Gastroesophageal sphincter (tissue), 3 donors: ENCODE data around the gene DPEP2.
"Not testable (repeated sequence)": the region's sequence is repeated elsewhere in the genome, so short reads cannot be mapped to it uniquely, and the experiment has no call there.

Source experiments
- CTCF ChIP-seq, 4 experiments: fragments of 200-600 bp in 2 of 4; fragments of 450-650 bp in 2 of 4; sonication (generic) in 1 of 4; IDR thresholded peaks; one replicate each; pipeline ENCODE4 v1.5.1; 2017 to 2019; ENCODE audit warnings: antibody characterized with exemption in 4 of 4, mild to moderate bottlenecking in 2 of 4, moderate library complexity in 2 of 4
- POLR2A ChIP-seq, 2 donors: fragments of 450-650 bp; IDR thresholded peaks; one replicate each; pipeline ENCODE4 v1.6.1; 2017; ENCODE audit warnings: antibody characterized with exemption in 2 of 2, mild to moderate bottlenecking in 2 of 2, moderate library complexity in 1 of 2
- POLR2AphosphoS5 ChIP-seq: sonication (generic); formaldehyde crosslinking; IDR thresholded peaks from one replicate; pipeline ENCODE4 v1.6.1; 2017; ENCODE audit warnings: antibody characterized with exemption

- peak in 1 of 2 donors; percentile 25 for TF ChIP-seq POLR2A (IDR thresholded peaks at IDR 0.05)
- TF ChIP-seq CTCF (IDR thresholded peaks at IDR 0.05); POLR2AphosphoS5: not testable (repeated sequence)
These were observed at the start of gene DPEP2 for GRCh38 chr16:67998779-67999688.
